Stomach (tissue), 4 donors: ENCODE data around the gene ASPHD1.
"Not testable (repeated sequence)": the region's sequence is repeated elsewhere in the genome, so short reads cannot be mapped to it uniquely, and the experiment has no call there.

Experiments
- CTCF ChIP-seq, 7 experiments: fragments of 450-650 bp in 4 of 7; fragments of 200-600 bp in 3 of 7; sonication (generic) in 3 of 7; IDR thresholded peaks; one replicate each; pipeline ENCODE4 v1.5.1; 2016 to 2019; ENCODE audit warnings: antibody characterized with exemption in 7 of 7, control low read depth in 2 of 7, mild to moderate bottlenecking in 1 of 7
- POLR2A ChIP-seq, 4 donors: fragments of 450-650 bp; IDR thresholded peaks; one replicate each; pipeline ENCODE4 v1.6.1; 2016; ENCODE audit warnings: antibody characterized with exemption in 4 of 4, control low read depth in 2 of 4, mild to moderate bottlenecking in 1 of 4, moderate library complexity in 1 of 4

GRCh38 chr16:29869067-29869466, 31.2 kb upstream of the ASPHD1 start:
- not testable (repeated sequence) for TF ChIP-seq CTCF, POLR2A (IDR thresholded peaks at IDR 0.05)
